MG63 (cell line): ENCODE measurements around the gene KBTBD13. TPM values are rescaled to one million over a fixed set of nuclear protein-coding genes. Genes with fewer than 3 reads are reported as not detected.

Experiments
- DNase-seq: peaks from one replicate; pipeline ENCODE4 v3.0.0-alpha.2; 2020
- H3K27me3 ChIP-seq: fragments of 250-450 bp; sonication (Bioruptor Pico); 2 replicates; pipeline ENCODE4 v1.5.1; 2020; ENCODE audit warnings: mild to moderate bottlenecking, moderate library complexity
- H3K36me3 ChIP-seq: fragments of 250-450 bp; sonication (Bioruptor Pico); 2 replicates; pipeline ENCODE4 v1.5.1; 2020; ENCODE audit warnings: mild to moderate bottlenecking, moderate library complexity
- H3K4me3 ChIP-seq: fragments of 250-450 bp; sonication (Bioruptor Pico); 2 replicates; pipeline ENCODE4 v1.5.1; 2020; ENCODE audit warnings: mild to moderate bottlenecking, moderate library complexity
- H3K9me3 ChIP-seq: fragments of 250-450 bp; sonication (Bioruptor Pico); 2 replicates; pipeline ENCODE4 v1.5.1; 2020; ENCODE audit warnings: mild to moderate bottlenecking, moderate library complexity
- total RNA-seq: library from RNA; depleted of rRNA; stranded (reverse); fragments of >200 nt; shearing (Covaris generic); gene quantifications from 2 replicates; pipeline ENCODE4 v1.2.3, GENCODE V29; 2014; ENCODE audit warnings: low replicate concordance

KBTBD13 gene
- total RNA-seq, 1 experiment from 2014 or later = not detected

- DNase-seq = no peak
- no peaks in the 10 kb centered on the region for H3K27me3 ChIP-seq
- H3K36me3 ChIP-seq = no peaks in the 10 kb centered on the region
- H3K4me3 ChIP-seq = no peak overlapping the region
- H3K9me3 ChIP-seq = no peaks in the 10 kb centered on the region
These were observed 890 bp downstream of the KBTBD13 start for GRCh38 chr15:65077291-65077980.

DNA sequence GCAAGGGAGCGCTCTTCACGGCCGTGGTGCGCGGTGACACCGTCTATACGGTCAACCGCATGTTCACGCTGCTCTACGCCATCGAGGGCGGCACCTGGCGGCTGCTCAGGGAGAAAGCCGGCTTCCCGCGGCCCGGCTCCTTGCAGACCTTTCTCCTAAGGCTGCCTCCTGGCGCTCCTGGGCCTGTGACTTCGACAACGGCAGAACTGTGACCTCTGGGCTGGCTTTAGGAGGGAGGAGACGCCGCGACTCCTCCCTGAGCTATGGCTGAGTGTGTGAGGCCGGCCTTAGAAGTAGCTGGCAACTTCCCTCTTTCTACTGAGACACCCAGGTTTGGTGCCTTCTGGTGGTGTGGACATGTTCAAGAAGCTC lies 1.4 kb downstream of the KBTBD13 start:
- no peaks in the 10 kb centered on the region for H3K9me3 ChIP-seq
- no peaks in the 10 kb centered on the region for H3K27me3 ChIP-seq
- no peaks in the 10 kb centered on the region for H3K36me3 ChIP-seq
- DNase-seq = no peak
- H3K4me3 ChIP-seq = no peak overlapping the region

- Histone ChIP-seq H3K9me3 (no peaks in the 10 kb centered on the region), H3K4me3 (no peak overlapping the region), H3K36me3 (no peaks in the 10 kb centered on the region), H3K27me3 (no peaks in the 10 kb centered on the region)
- no peak for DNase-seq
These were observed 3.0 kb downstream of the KBTBD13 start for GRCh38 chr15:65079580-65079979.

- Histone ChIP-seq H3K4me3 (no peak overlapping the region), H3K27me3 (no peaks in the 10 kb centered on the region), H3K36me3 (no peaks in the 10 kb centered on the region), H3K9me3 (no peaks in the 10 kb centered on the region)
- DNase-seq = no peak
These were observed 4.7 kb downstream of the KBTBD13 start for GRCh38 chr15:65081270-65081669.

GRCh38 chr15:65081758-65082157 lies 5.2 kb downstream of the KBTBD13 start:
- no peak for DNase-seq
- H3K36me3 ChIP-seq = no peaks in the 10 kb centered on the region
- H3K4me3 ChIP-seq = no peak overlapping the region
- H3K27me3 ChIP-seq = no peaks in the 10 kb centered on the region
- no peaks in the 10 kb centered on the region for H3K9me3 ChIP-seq

GRCh38 chr15:65082303-65082953 lies 5.9 kb downstream of the KBTBD13 start:
- Histone ChIP-seq H3K36me3 (no peaks in the 10 kb centered on the region), H3K27me3 (no peaks in the 10 kb centered on the region), H3K4me3 (no peak overlapping the region), H3K9me3 (no peaks in the 10 kb centered on the region)
- peak; percentile 45 for DNase-seq

- Histone ChIP-seq H3K9me3 (no peaks in the 10 kb centered on the region), H3K4me3 (no peak overlapping the region), H3K27me3 (no peaks in the 10 kb centered on the region), H3K36me3 (no peaks in the 10 kb centered on the region)
- DNase-seq = no peak
These were observed 6.7 kb downstream of the KBTBD13 start for GRCh38 chr15:65083262-65083701.

GRCh38 chr15:65084500-65085206 lies 8.1 kb downstream of the KBTBD13 start:
- no peaks in the 10 kb centered on the region for H3K27me3 ChIP-seq
- DNase-seq = no peak
- no peaks in the 10 kb centered on the region for H3K9me3 ChIP-seq
- H3K4me3 ChIP-seq = no peak overlapping the region
- H3K36me3 ChIP-seq = no peaks in the 10 kb centered on the region

- DNase-seq = no peak
- H3K9me3 ChIP-seq = no peaks in the 10 kb centered on the region
- H3K36me3 ChIP-seq = no peaks in the 10 kb centered on the region
- no peak overlapping the region for H3K4me3 ChIP-seq
- no peaks in the 10 kb centered on the region for H3K27me3 ChIP-seq
These were observed 8.7 kb downstream of the KBTBD13 start for GRCh38 chr15:65085207-65085753.

DNA sequence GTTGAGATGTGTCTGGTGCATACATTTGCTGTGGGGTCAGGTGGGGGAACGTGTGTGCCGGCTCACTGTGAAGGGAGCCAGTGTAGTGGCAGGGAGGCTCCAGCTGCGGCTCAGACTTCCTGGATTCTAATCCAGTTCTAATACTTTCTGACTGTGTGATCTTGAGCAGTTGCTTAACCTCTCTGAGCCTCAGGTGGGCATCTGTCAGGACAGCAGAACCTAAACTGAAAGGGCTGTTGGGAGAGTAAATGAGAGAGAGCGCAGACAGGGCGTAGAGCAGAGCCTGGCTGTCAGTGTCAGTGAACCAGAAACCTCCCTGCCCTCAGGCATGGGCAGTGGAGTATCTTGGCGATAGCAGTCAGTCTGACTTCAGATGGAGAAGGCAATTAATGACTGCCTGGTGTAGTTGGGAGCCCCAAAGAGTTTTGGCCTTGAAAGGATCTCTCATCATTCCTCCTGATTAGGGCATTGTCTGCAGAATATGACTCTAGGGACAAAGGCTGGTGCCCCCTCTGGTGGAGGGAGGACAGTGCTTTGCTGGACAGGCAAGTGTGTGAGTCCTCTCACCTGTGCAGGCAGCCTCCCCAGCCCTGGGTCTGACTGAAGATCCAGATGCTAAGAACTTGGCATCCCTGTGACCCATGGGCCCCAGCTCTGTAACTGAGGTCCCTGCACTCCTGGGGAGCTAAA lies 9.6 kb downstream of the KBTBD13 start:
- no peaks in the 10 kb centered on the region for H3K9me3 ChIP-seq
- H3K36me3 ChIP-seq = no peaks in the 10 kb centered on the region
- H3K27me3 ChIP-seq = no peaks in the 10 kb centered on the region
- no peak overlapping the region for H3K4me3 ChIP-seq
- peak; percentile 35 for DNase-seq

GRCh38 chr15:65086680-65087111 lies 10.2 kb downstream of the KBTBD13 start:
- Histone ChIP-seq H3K27me3 (no peaks in the 10 kb centered on the region), H3K9me3 (no peaks in the 10 kb centered on the region), H3K4me3 (no peak overlapping the region), H3K36me3 (no peaks in the 10 kb centered on the region)
- DNase-seq = no peak

DNA sequence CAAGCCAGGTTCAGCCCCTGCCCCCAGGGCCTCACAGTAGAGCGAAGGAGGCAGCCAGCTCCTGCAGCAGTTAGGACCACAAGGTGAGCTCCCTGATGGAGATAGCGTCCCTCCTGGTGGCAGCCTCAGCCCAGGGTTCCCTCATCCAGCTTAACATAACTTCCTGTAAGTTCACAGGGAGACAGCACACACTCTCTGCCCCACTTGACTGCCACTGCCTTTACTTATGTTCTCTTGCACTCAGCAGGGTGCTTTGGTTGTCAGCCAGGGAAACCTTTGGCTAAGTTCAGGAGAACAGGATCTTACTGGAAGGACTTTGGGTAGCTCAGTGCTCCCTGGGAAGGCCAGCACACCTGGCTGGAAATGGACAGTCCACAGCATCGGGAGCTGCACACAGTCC lies 10.9 kb downstream of the KBTBD13 start:
- Histone ChIP-seq H3K36me3 (no peaks in the 10 kb centered on the region), H3K4me3 (no peak overlapping the region), H3K27me3 (no peaks in the 10 kb centered on the region), H3K9me3 (no peaks in the 10 kb centered on the region)
- DNase-seq = peak; percentile 28

DNA sequence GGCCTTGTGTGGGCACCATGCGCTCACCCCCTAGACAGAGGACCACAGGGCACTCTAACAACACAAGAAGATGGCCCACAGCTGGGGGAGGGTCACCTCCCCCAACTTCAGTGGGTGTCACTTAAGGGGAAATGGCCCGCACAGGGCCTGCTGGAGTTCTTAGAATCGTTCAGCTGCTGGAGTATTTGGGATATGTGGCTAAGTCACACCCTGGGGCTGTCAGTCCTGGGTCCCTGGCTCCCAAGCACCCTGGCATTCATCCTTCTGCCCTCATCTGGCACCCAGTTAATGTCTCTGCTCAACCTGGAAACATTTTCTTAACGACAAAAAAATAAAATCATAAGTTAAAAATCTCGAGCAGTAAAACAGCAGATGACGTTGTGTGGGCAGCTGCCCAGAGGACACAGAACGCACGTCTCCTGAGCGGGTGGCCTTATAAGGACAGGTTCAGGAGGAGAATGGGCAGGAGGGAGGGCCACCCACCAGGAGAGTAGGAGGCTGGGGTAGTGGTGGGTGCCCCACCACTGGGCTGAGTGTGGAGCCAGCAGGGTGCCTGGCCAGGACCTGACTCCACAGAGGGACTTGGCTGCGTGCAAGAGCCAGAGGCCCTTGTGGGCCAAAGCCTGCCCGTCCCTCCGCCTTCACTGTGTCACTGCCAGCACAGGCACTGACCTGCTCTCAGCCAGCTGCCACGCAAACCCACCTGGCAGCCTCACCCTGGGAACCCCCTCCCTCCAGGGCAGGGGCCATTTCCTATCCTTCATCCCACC lies 11.5 kb downstream of the KBTBD13 start:
- Histone ChIP-seq H3K4me3 (no peak overlapping the region), H3K27me3 (no peaks in the 10 kb centered on the region), H3K9me3 (no peaks in the 10 kb centered on the region), H3K36me3 (peaks cover 3% of the 10 kb centered on the region; the same call in 1 of the 2 replicates)
- DNase-seq = peak; percentile 39

GRCh38 chr15:65088643-65089021 lies 12.1 kb downstream of the KBTBD13 start:
- no peaks in the 10 kb centered on the region for H3K9me3 ChIP-seq
- no peak for DNase-seq
- H3K27me3 ChIP-seq = no peaks in the 10 kb centered on the region
- peaks cover 3% of the 10 kb centered on the region; the same call in 1 of the 2 replicates for H3K36me3 ChIP-seq
- no peak overlapping the region for H3K4me3 ChIP-seq

GRCh38 chr15:65089206-65089824 lies 12.8 kb downstream of the KBTBD13 start:
- H3K27me3 ChIP-seq = no peaks in the 10 kb centered on the region
- DNase-seq = no peak
- no peaks in the 10 kb centered on the region for H3K9me3 ChIP-seq
- H3K4me3 ChIP-seq = no peak overlapping the region
- H3K36me3 ChIP-seq = peaks cover 3% of the 10 kb centered on the region; the same call in 1 of the 2 replicates
